Smooth muscle cell (in vitro differentiated cells): Measurements from ENCODE around the gene GABRR3. TPM values are rescaled to one million over a fixed set of nuclear protein-coding genes. Genes with fewer than 3 reads are reported as not detected.

ENCODE experiments used
- DNase-seq: peaks from one replicate; lab custom pipeline; 2025; ENCODE audit not compliant: unreplicated experiment; lab: John Stamatoyannopoulos, UW
- H2AFZ ChIP-seq: fragments of 200-600 bp; sonication (generic); 2 replicates; pipeline ENCODE4 v1.6.0; 2016; ENCODE audit warnings: antibody characterized with exemption, low read depth, mild to moderate bottlenecking
- H3F3A ChIP-seq: fragments of 200-600 bp; sonication (generic); 2 replicates; pipeline ENCODE4 v1.6.0; 2017; ENCODE audit warnings: antibody characterized with exemption, low read depth
- H3K27ac ChIP-seq: fragments of 200-600 bp; sonication (generic); 2 replicates; pipeline ENCODE4 v1.5.1; 2016; ENCODE audit warnings: low read depth, mild to moderate bottlenecking
- H3K27me3 ChIP-seq: fragments of 200-600 bp; sonication (generic); 2 replicates; pipeline ENCODE4 v1.6.1; 2016; ENCODE audit warnings: low read depth, mild to moderate bottlenecking
- H3K36me3 ChIP-seq: fragments of 200-600 bp; sonication (generic); 2 replicates; pipeline ENCODE4 v1.5.1; 2016; ENCODE audit warnings: low read depth
- H3K4me1 ChIP-seq: fragments of 200-600 bp; sonication (generic); 2 replicates; pipeline ENCODE4 v1.5.1; 2016; ENCODE audit warnings: low read depth
- H3K4me2 ChIP-seq: fragments of 200-600 bp; sonication (generic); 2 replicates; pipeline ENCODE4 v1.6.0; 2016; ENCODE audit warnings: mild to moderate bottlenecking
- H3K4me3 ChIP-seq: fragments of 200-600 bp; sonication (generic); 2 replicates; pipeline ENCODE4 v1.5.1; 2016; ENCODE audit warnings: mild to moderate bottlenecking
- H3K79me2 ChIP-seq: fragments of 200-600 bp; sonication (generic); 2 replicates; pipeline ENCODE4 v1.6.0; 2016; ENCODE audit warnings: low read depth, mild to moderate bottlenecking
- H3K9ac ChIP-seq: fragments of 200-600 bp; sonication (generic); 2 replicates; pipeline ENCODE4 v1.6.0; 2016; ENCODE audit warnings: low read depth
- H3K9me3 ChIP-seq: fragments of 200-600 bp; sonication (generic); replicated peaks from 2 replicates; pipeline ENCODE4 v1.5.1; 2016; ENCODE audit warnings: low read depth
- H4K20me1 ChIP-seq: fragments of 200-600 bp; sonication (generic); 2 replicates; pipeline ENCODE4 v1.6.0; 2016; ENCODE audit warnings: low read depth
- CTCF ChIP-seq: fragments of 200-600 bp; sonication (generic); IDR thresholded peaks from 2 replicates; pipeline ENCODE4 v1.5.1; 2017; ENCODE audit warnings: borderline replicate concordance, mild to moderate bottlenecking, antibody characterized with exemption; ENCODE audit not compliant: insufficient read depth, poor library complexity, severe bottlenecking
- WGBS: methylation state at CpG from one replicate; pipeline ENCODE4 v1.1.7; 2016; ENCODE audit warnings: low lambda C conversion rate; 5-methylcytosine and 5-hydroxymethylcytosine counted together
- polyA plus RNA-seq: library from polyadenylated mRNA; unstranded; fragments of >200 nt; fragmentation: Nextera tagmentation; extraction: Ambion mirVana; gene quantifications from 2 replicates; pipeline ENCODE4 v1.2.1, GENCODE V29; 2016
- total RNA-seq: library from RNA; depleted of rRNA; stranded (reverse); fragments of >200 nt; gene quantifications from 2 replicates; pipeline ENCODE4 v1.2.3, GENCODE V29; 2014

The GABRR3 gene
- total and polyA plus RNA-seq, 2 experiments from 2014 or later = not detected

GRCh38 chr3:98032265-98032664 lies 2.9 kb downstream of the GABRR3 start:
- WGBS = 70% methylated on average over 1 of the region's 1 CpG
- no peak overlapping the region for H3K27ac ChIP-seq

GRCh38 chr3:98029083-98029482 lies 6.0 kb downstream of the GABRR3 start:
- Histone ChIP-seq H3K36me3 (no peaks in the 10 kb centered on the region), H3F3A (no peaks in the 10 kb centered on the region), H4K20me1 (no peaks in the 10 kb centered on the region), H3K9me3 (no peaks in the 10 kb centered on the region), H3K4me3 (no peak overlapping the region), H3K4me2 (no peak overlapping the region), H3K27me3 (no peaks in the 10 kb centered on the region), H2AFZ (no peak overlapping the region), H3K4me1 (no peaks in the 10 kb centered on the region), H3K9ac (no peak overlapping the region), H3K79me2 (no peaks in the 10 kb centered on the region), H3K27ac (no peak overlapping the region)
- no peak for TF ChIP-seq CTCF
- 74% methylated on average over 2 of the region's 2 CpGs for WGBS
- DNase-seq = no peak

More at GRCh38 chr3:98032265-98032664, 2.9 kb downstream of the GABRR3 start:
- Histone ChIP-seq H3K36me3 (no peaks in the 10 kb centered on the region), H3K9ac (no peak overlapping the region), H3F3A (no peaks in the 10 kb centered on the region), H2AFZ (no peak overlapping the region), H3K9me3 (no peaks in the 10 kb centered on the region), H3K79me2 (no peaks in the 10 kb centered on the region), H3K4me3 (no peak overlapping the region), H3K4me2 (no peak overlapping the region), H4K20me1 (no peaks in the 10 kb centered on the region), H3K27me3 (no peaks in the 10 kb centered on the region), H3K4me1 (no peaks in the 10 kb centered on the region)
- no peak for DNase-seq
- no peak for TF ChIP-seq CTCF

GRCh38 chr3:98027085-98027446 lies 8.0 kb downstream of the GABRR3 start:
- H4K20me1 ChIP-seq = no peaks in the 10 kb centered on the region
- no peaks in the 10 kb centered on the region for H3K9me3 ChIP-seq
- no peak overlapping the region for H2AFZ ChIP-seq
- TF ChIP-seq CTCF = no peak
- H3K27ac ChIP-seq = no peak overlapping the region
- H3K9ac ChIP-seq = no peak overlapping the region
- no peaks in the 10 kb centered on the region for H3K27me3 ChIP-seq
- WGBS = 95% methylated on average over 1 of the region's 1 CpG
- no peak overlapping the region for H3K4me3 ChIP-seq
- H3F3A ChIP-seq = no peaks in the 10 kb centered on the region
- no peaks in the 10 kb centered on the region for H3K4me1 ChIP-seq
- H3K79me2 ChIP-seq = no peaks in the 10 kb centered on the region
- H3K4me2 ChIP-seq = no peak overlapping the region
- H3K36me3 ChIP-seq = no peaks in the 10 kb centered on the region
- DNase-seq = no peak

- Histone ChIP-seq H3K9ac (no peak overlapping the region), H3K27me3 (no peaks in the 10 kb centered on the region), H3K4me1 (no peaks in the 10 kb centered on the region), H3F3A (no peaks in the 10 kb centered on the region), H3K4me2 (no peak overlapping the region), H2AFZ (no peak overlapping the region), H4K20me1 (no peaks in the 10 kb centered on the region), H3K36me3 (no peaks in the 10 kb centered on the region), H3K4me3 (no peak overlapping the region), H3K79me2 (no peaks in the 10 kb centered on the region), H3K27ac (no peak overlapping the region), H3K9me3 (no peaks in the 10 kb centered on the region)
- TF ChIP-seq CTCF = no peak
- DNase-seq = no peak
- WGBS = 87% methylated on average over 5 of the region's 5 CpGs
Observed at GRCh38 chr3:98026425-98027084, 8.6 kb downstream of the GABRR3 start.
